H1 (cell line): ENCODE data around the gene SLC2A5. TPM values are rescaled to one million over a fixed set of nuclear protein-coding genes. Genes with fewer than 3 reads are reported as not detected.

Source experiments
- CTCF ChIA-PET: fragments of 300-600 bp; sonication (Branson Sonifier 250); formaldehyde crosslinking; loops from one replicate; lab custom pipeline; 2021; ENCODE audit not compliant: partially characterized antibody; lab: Charles Lee
- POLR2A ChIA-PET: fragments of 300-600 bp; sonication (Branson Sonifier 250); formaldehyde crosslinking; loops from one replicate; lab custom pipeline; 2021; ENCODE audit warnings: inconsistent platforms; ENCODE audit not compliant: partially characterized antibody; lab: Charles Lee
- DNase-seq, 2 experiments: peaks; one replicate each; pipeline versions ENCODE4 v3.0.0 to v3.0.0-alpha.2; 2010 to 2022; ENCODE audit warnings: low spot score in 2 of 2, low read depth in 1 of 2, mixed read lengths in 1 of 2
- FAIRE-seq: peaks from 2 replicates; lab custom pipeline; 2011; peaks lifted over from hg19 to GRCh38; lab: Jason Lieb, UNC
- H2AFZ ChIP-seq: 2 replicates; pipeline ENCODE4 v1.8.1; 2012; ENCODE audit warnings: low read length, inconsistent platforms
- H2AK5ac ChIP-seq: 2 replicates; pipeline ENCODE4 v1.6.1; 2013; ENCODE audit warnings: low read depth, low read length
- H2BK120ac ChIP-seq: replicated peaks from 2 replicates; pipeline ENCODE3; 2013; ENCODE audit warnings: low read depth, low read length, inconsistent platforms
- H2BK12ac ChIP-seq: 2 replicates; pipeline ENCODE4 v1.6.1; 2013; ENCODE audit warnings: low read depth, low read length
- H2BK15ac ChIP-seq: 2 replicates; pipeline ENCODE4 v1.6.1; 2013; ENCODE audit warnings: low read length
- H2BK20ac ChIP-seq: 2 replicates; pipeline ENCODE4 v1.6.1; 2013; ENCODE audit warnings: low read length
- H2BK5ac ChIP-seq: 2 replicates; pipeline ENCODE4 v1.6.1; 2013; ENCODE audit warnings: low read depth, low read length
- H3K14ac ChIP-seq: 2 replicates; pipeline ENCODE4 v1.6.1; 2013; ENCODE audit warnings: inconsistent platforms; ENCODE audit not compliant: insufficient read length
- H3K18ac ChIP-seq: 2 replicates; pipeline ENCODE4 v1.6.1; 2013; ENCODE audit warnings: low read length; ENCODE audit errors: extremely low read depth
- H3K23ac ChIP-seq: 2 replicates; pipeline ENCODE4 v1.6.1; 2013; ENCODE audit warnings: inconsistent platforms; ENCODE audit not compliant: insufficient read length
- H3K23me2 ChIP-seq: 2 replicates; pipeline ENCODE4 v1.6.1; 2013; ENCODE audit warnings: low read depth, low read length
- H3K27ac ChIP-seq: 2 replicates; pipeline ENCODE4 v1.6.1; 2011; ENCODE audit warnings: low read depth, low read length, inconsistent platforms
- H3K27me3 ChIP-seq, 4 experiments: replicated peaks in 1 of 4; 1 replicate in 1 of 4; 2 replicates in 3 of 4; pipeline versions ENCODE4 v1.6.1 to v1.8.1; 2011 to 2013; ENCODE audit warnings: low read length in 3 of 4, mild to moderate bottlenecking in 3 of 4, inconsistent platforms in 2 of 4, mixed read lengths in 2 of 4, moderate library complexity in 1 of 4; ENCODE audit not compliant: control insufficient read depth in 3 of 4, insufficient read depth in 3 of 4; ENCODE audit errors: extremely low read depth in 1 of 4
- H3K36me3 ChIP-seq, 4 experiments: 2 replicates each; pipeline versions ENCODE4 v1.6.1 to v1.8.1; 2011 to 2013; ENCODE audit warnings: mild to moderate bottlenecking in 4 of 4, low read length in 3 of 4, moderate library complexity in 2 of 4, control low read depth in 1 of 4, inconsistent platforms in 1 of 4; ENCODE audit not compliant: insufficient read depth in 4 of 4, control insufficient read depth in 2 of 4
- H3K4ac ChIP-seq: replicated peaks from 2 replicates; pipeline ENCODE3; 2013; ENCODE audit warnings: low read length, low read depth, mixed read lengths, inconsistent platforms; ENCODE audit not compliant: insufficient read length
- H3K4me1 ChIP-seq, 4 experiments: replicated peaks in 1 of 4; 1 replicate in 1 of 4; 2 replicates in 3 of 4; pipeline versions ENCODE4 v1.6.1 to v1.8.1; 2011 to 2013; ENCODE audit warnings: low read length in 3 of 4, inconsistent platforms in 2 of 4, mixed read lengths in 1 of 4; ENCODE audit not compliant: insufficient read depth in 4 of 4, control insufficient read depth in 3 of 4
- H3K4me2 ChIP-seq, 2 experiments: 2 replicates each; pipeline versions ENCODE4 v1.6.1 to v1.8.1; 2011 to 2013; ENCODE audit warnings: low read depth in 2 of 2, low read length in 2 of 2, control low read depth in 1 of 2, inconsistent platforms in 1 of 2, mild to moderate bottlenecking in 1 of 2; ENCODE audit not compliant: insufficient read depth in 1 of 2
- H3K4me3 ChIP-seq, 4 experiments: fragments of 200-600, 300-600 bp in 1 of 4; sonication (generic), shearing (Covaris generic), sonication (Bioruptor Twin) in 1 of 4; 2 replicates each; pipeline versions ENCODE4 v1.5.1 to v1.8.1; 2011 to 2016; ENCODE audit warnings: low read length in 4 of 4, low read depth in 3 of 4, control low read depth in 2 of 4, inconsistent platforms in 2 of 4, mild to moderate bottlenecking in 2 of 4, mixed read lengths in 1 of 4, moderate library complexity in 1 of 4; ENCODE audit not compliant: insufficient read depth in 2 of 4; ENCODE audit errors: extremely low read depth in 1 of 4
- H3K56ac ChIP-seq: replicated peaks from 2 replicates; pipeline ENCODE3; 2013; ENCODE audit warnings: low read depth, mild to moderate bottlenecking, mixed read lengths, low read length, inconsistent platforms; ENCODE audit not compliant: insufficient read length
- H3K79me1 ChIP-seq: 2 replicates; pipeline ENCODE4 v1.6.1; 2013; ENCODE audit warnings: low read depth, low read length, control low read depth
- H3K79me2 ChIP-seq, 2 experiments: 2 replicates each; pipeline versions ENCODE4 v1.6.1 to v1.8.1; 2012 to 2013; ENCODE audit warnings: low read length in 2 of 2, mild to moderate bottlenecking in 2 of 2, inconsistent platforms in 1 of 2; ENCODE audit not compliant: insufficient read depth in 2 of 2, control insufficient read depth in 1 of 2
- H3K9ac ChIP-seq, 4 experiments: replicated peaks in 1 of 4; 1 replicate in 1 of 4; 2 replicates in 3 of 4; pipeline versions ENCODE4 v1.6.1 to v1.8.1; 2011 to 2013; ENCODE audit warnings: low read depth in 3 of 4, low read length in 3 of 4, control low read depth in 2 of 4, mild to moderate bottlenecking in 2 of 4, moderate library complexity in 2 of 4, inconsistent platforms in 1 of 4; ENCODE audit errors: extremely low read depth in 1 of 4
- H3K9me3 ChIP-seq, 2 experiments: 2 replicates each; pipeline versions ENCODE4 v1.6.1 to v1.8.1; 2012 to 2013; ENCODE audit warnings: mild to moderate bottlenecking in 2 of 2, moderate library complexity in 2 of 2, control low read depth in 1 of 2, inconsistent platforms in 1 of 2, low read depth in 1 of 2, low read length in 1 of 2, mixed read lengths in 1 of 2; ENCODE audit not compliant: insufficient read depth in 2 of 2
- H4K20me1 ChIP-seq, 2 experiments: replicated peaks in 1 of 2; 2 replicates each; pipeline versions ENCODE3 to v1.8.1; 2011 to 2013; ENCODE audit warnings: inconsistent platforms in 2 of 2, low read length in 2 of 2, mild to moderate bottlenecking in 1 of 2; ENCODE audit not compliant: insufficient read depth in 2 of 2, control insufficient read depth in 1 of 2
- H4K5ac ChIP-seq: 2 replicates; pipeline ENCODE4 v1.6.1; 2013; ENCODE audit warnings: low read length, low read depth, mixed read lengths, inconsistent platforms; ENCODE audit not compliant: insufficient read length
- H4K8ac ChIP-seq: 2 replicates; pipeline ENCODE4 v1.8.0; 2013; ENCODE audit warnings: mild to moderate bottlenecking, moderate library complexity, low read length, inconsistent platforms; ENCODE audit not compliant: insufficient read depth; ENCODE audit errors: extremely low read depth
- H4K91ac ChIP-seq: replicated peaks from 2 replicates; pipeline ENCODE3; 2013; ENCODE audit warnings: low read length, mixed read lengths, inconsistent platforms; ENCODE audit not compliant: insufficient read length
- ATF2 ChIP-seq: IDR thresholded peaks from 2 replicates; pipeline ENCODE4 v1.6.1; 2012; ENCODE audit warnings: low read length, inconsistent platforms
- NRF1 ChIP-seq: IDR thresholded peaks from 2 replicates; pipeline ENCODE4 v1.6.1; 2011; ENCODE audit warnings: mild to moderate bottlenecking, low read depth, low read length, improper control_type of control experiment
- WGBS, 2 experiments: shearing (Covaris generic) in 1 of 2; methylation state at CpG; one replicate each; pipeline versions ENCODE4 v1.1.6 to v1.1.7; 2013 to 2015; ENCODE audit warnings: low lambda C conversion rate in 2 of 2, mixed read lengths in 2 of 2, inconsistent platforms in 1 of 2, low coverage in 1 of 2, missing lambda C conversion rate in 1 of 2; ENCODE audit not compliant: insufficient replicate concordance in 2 of 2, insufficient coverage in 1 of 2, insufficient read length in 1 of 2; ENCODE audit errors: extremely low coverage in 1 of 2, missing lambda C conversion rate in 1 of 2; 5-methylcytosine and 5-hydroxymethylcytosine counted together
- polyA plus RNA-seq, 7 experiments: library from polyadenylated mRNA; depleted of rRNA in 3 of 7; stranded (reverse) in 5 of 7; unstranded in 2 of 7; fragments of >200 nt in 5 of 7; fragments of 200-250 nt in 2 of 7; gene quantifications; 1 replicate in 5 of 7; 2 replicates in 1 of 7; 4 replicates in 1 of 7; pipeline versions ENCODE4 v1.2.1 to v1.2.3, GENCODE V29; 2011 to 2013; ENCODE audit warnings: missing spikeins in 2 of 7, mixed read lengths in 2 of 7
- total RNA-seq: library from RNA; stranded (reverse); fragmentation: NEBNext Ultra II Directional; extraction: Animal tissue kit (Norgen Biotek cat#: 25700); gene quantifications from 2 replicates; pipeline ENCODE4 v1.2.1, GENCODE V29; 2021

SLC2A5 gene
- total and polyA plus RNA-seq, 2 of the 8 experiments (the other 6 are each of a cell fraction or from before 2014, with no cell fraction given) = 0.12 TPM; not detected in 1

DNA sequence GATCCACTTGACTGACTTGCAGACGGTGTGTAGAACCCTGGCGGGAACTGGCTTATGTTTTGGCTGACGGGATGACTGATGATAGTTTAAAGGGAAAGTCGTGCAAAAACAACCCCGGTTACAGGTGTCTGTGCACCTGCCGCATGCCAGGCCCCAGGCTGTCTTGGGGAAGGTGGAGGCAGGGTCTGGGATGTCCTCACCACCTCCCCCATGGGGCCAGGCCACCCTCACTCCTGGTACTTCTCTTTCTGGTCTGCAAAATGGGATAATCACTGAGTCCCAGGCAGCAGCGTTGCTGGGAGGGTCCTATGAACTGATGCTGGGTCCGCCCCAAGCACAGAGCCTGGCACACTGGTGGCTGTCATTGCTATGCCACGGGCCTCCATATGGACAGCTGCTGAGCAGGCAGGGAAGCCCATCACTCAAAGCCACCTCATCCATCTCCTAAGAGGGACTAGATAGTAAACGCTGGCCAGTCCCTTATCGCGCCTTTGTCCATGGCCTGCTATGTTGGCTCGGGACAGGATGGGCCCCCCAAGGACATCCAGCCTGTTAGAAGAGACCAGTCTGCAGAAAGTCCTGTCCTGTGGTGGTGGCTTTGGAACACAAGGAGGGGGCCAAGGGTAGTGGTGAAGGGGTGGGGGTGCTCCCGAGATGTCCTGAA lies 28.2 kb downstream of the SLC2A5 start:
- H3K27me3 ChIP-seq = no peaks in the 10 kb centered on the region; a peak in 1 of 7 replicates
- H3K36me3 ChIP-seq = no peaks in the 10 kb centered on the region; a peak in 1 of 8 replicates
- CTCF ChIA-PET = interaction anchor here (0.8 to 1.2 kb wide), 4 partner anchors 15 to 210 kb away, joined by 3 to 4 read pairs (median 3); no protein-coding TSS in a partner anchor

More for the DNA sequence above, 28.2 kb downstream of the SLC2A5 start:
- WGBS, 2 experiments = 88% methylated on average over 14 of the region's 14 CpGs; no CpG with 5 or more reads in 1 of the 2 experiments
- no peak overlapping the region for H3K4ac ChIP-seq
- H3K23me2 ChIP-seq = no peaks in the 10 kb centered on the region
- H3K4me1 ChIP-seq = no peaks in the 10 kb centered on the region
- no peak for FAIRE-seq
- no peak for DNase-seq
- H4K5ac ChIP-seq = no peak overlapping the region
- no peak overlapping the region for H3K14ac ChIP-seq
- H2BK5ac ChIP-seq = no peak overlapping the region
- H4K8ac ChIP-seq = no peak overlapping the region
- H4K20me1 ChIP-seq = peaks cover 0 to 2% of the 10 kb centered on the region in 2 experiments
- no peak overlapping the region for H3K18ac ChIP-seq
- H2BK15ac ChIP-seq = no peak overlapping the region
- TF ChIP-seq NRF1 (no peak), ATF2 (no peak)
- H3K4me3 ChIP-seq = no peak overlapping the region
- no peak overlapping the region for H3K4me2 ChIP-seq
- no peak overlapping the region for H2AFZ ChIP-seq
- no peaks in the 10 kb centered on the region for H3K79me1 ChIP-seq
- H3K56ac ChIP-seq = no peak overlapping the region
- H2AK5ac ChIP-seq = no peak overlapping the region
- no peak overlapping the region for H2BK12ac ChIP-seq
- no peak overlapping the region for H2BK20ac ChIP-seq
- H3K9ac ChIP-seq = no peak overlapping the region
- H3K9me3 ChIP-seq = no peaks in the 10 kb centered on the region
- no peak overlapping the region for H4K91ac ChIP-seq
- H2BK120ac ChIP-seq = no peak overlapping the region
- POLR2A ChIA-PET = interaction anchor here (1.0 kb wide), 1 partner anchor 10 kb away, joined by 3 read pairs; no protein-coding TSS in a partner anchor
- H3K27ac ChIP-seq = no peak overlapping the region
- H3K79me2 ChIP-seq = no peaks in the 10 kb centered on the region
- H3K23ac ChIP-seq = no peak overlapping the region
